GM21423 (cell line): Measurements from ENCODE around the gene ARHGAP24.
"Not testable (repeated sequence)": the region's sequence is repeated elsewhere in the genome, so short reads cannot be mapped to it uniquely, and the experiment has no call there.

Experiments
- ATAC-seq: cut with Tn5 transposase; IDR thresholded peaks from one replicate; pipeline ENCODE4 v1.9.1; 2021; ENCODE audit warnings: mild to moderate bottlenecking, moderate library complexity; ENCODE audit not compliant: unreplicated experiment

The ARHGAP24 gene

GRCh38 chr4:85805891-85806290 lies 330.9 kb downstream of the ARHGAP24 start:
- no peak for ATAC-seq

GRCh38 chr4:85806334-85806733 lies 331.4 kb downstream of the ARHGAP24 start:
- ATAC-seq: no peak

GRCh38 chr4:85807247-85807950 lies 332.4 kb downstream of the ARHGAP24 start:
- no peak for ATAC-seq

- no peak for ATAC-seq
Measured at GRCh38 chr4:85808104-85808503, 333.2 kb downstream of the ARHGAP24 start.

GRCh38 chr4:85808864-85809263 lies 333.9 kb downstream of the ARHGAP24 start:
- no peak for ATAC-seq

- no peak for ATAC-seq
Measured at GRCh38 chr4:85812776-85813175, 337.8 kb downstream of the ARHGAP24 start.

- no peak for ATAC-seq
Measured at GRCh38 chr4:85815796-85816459, 341.0 kb downstream of the ARHGAP24 start.

- ATAC-seq: no peak
Measured at GRCh38 chr4:85818700-85819099, 343.8 kb downstream of the ARHGAP24 start.

GRCh38 chr4:85820101-85820500 lies 345.2 kb downstream of the ARHGAP24 start:
- ATAC-seq: not testable (repeated sequence)

GRCh38 chr4:85821688-85822455 lies 346.9 kb downstream of the ARHGAP24 start:
- ATAC-seq: no peak

- no peak for ATAC-seq
Measured at GRCh38 chr4:85823295-85823694, 348.3 kb downstream of the ARHGAP24 start.

- no peak for ATAC-seq
Measured at GRCh38 chr4:85824166-85824945, 349.4 kb downstream of the ARHGAP24 start.

- peak; percentile 75 for ATAC-seq
Measured at GRCh38 chr4:85826060-85826678, 351.2 kb downstream of the ARHGAP24 start.

GRCh38 chr4:85828027-85828890 lies 353.3 kb downstream of the ARHGAP24 start:
- no peak for ATAC-seq

- no peak for ATAC-seq
Measured at GRCh38 chr4:85829276-85830051, 354.5 kb downstream of the ARHGAP24 start.

GRCh38 chr4:85831647-85832046 lies 356.7 kb downstream of the ARHGAP24 start:
- ATAC-seq: no peak

GRCh38 chr4:85833302-85833701 lies 358.4 kb downstream of the ARHGAP24 start:
- ATAC-seq: no peak

- no peak for ATAC-seq
Measured at GRCh38 chr4:85834934-85835333, 360.0 kb downstream of the ARHGAP24 start.
